ENCODE results near the gene ITGB8.
"Not testable (repeated sequence)": the region's sequence is repeated elsewhere in the genome, so short reads cannot be mapped to it uniquely, and the experiment has no call there.

ITGB8 gene

DNA sequence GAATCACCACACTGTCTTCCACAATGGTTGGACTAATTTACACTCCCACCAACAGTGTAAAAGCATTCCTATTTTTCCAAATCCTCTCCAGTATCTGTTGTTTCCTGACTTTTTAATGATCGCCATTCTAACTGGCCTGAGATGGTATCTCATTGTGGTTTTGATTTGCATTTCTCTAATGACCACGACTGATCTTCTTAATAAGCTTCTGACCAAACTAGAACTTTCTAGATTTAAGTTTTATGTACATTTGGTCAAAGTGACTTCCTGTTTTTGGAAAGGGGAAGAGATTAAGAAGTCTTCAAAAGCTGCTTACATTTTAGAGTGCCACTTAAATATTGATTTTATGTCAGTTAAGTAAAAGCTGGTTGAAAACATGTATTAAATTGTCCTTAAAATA is 58.5 kb downstream of the ITGB8 start:
- DNase-seq: not testable (repeated sequence)

GRCh38 chr7:20393021-20393610 is 62.4 kb downstream of the ITGB8 start:
- DNase-seq: no peak

- no peak for DNase-seq
Observed at GRCh38 chr7:20393616-20394015, 62.9 kb downstream of the ITGB8 start.

DNA sequence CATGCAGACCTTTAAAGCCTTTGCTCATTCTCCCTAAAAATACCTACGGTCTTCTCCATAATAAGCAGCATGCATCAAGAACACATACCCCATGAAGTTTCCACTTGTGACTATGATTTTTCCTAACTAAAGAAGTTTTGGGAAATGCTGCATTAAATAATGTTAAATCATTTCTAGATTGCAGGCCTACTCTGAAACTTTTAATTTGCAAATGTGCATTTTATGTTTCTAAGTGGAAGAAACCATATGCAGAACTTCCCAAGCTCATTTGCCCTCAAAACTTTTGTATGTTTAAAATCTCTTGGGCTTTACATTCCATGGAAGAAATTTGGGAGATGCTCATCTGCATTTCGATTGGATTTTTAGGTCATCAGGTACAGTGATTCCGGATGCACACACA is 63.6 kb downstream of the ITGB8 start:
- DNase-seq: no peak

GRCh38 chr7:20395104-20395503 is 64.4 kb downstream of the ITGB8 start:
- no peak for DNase-seq

DNA sequence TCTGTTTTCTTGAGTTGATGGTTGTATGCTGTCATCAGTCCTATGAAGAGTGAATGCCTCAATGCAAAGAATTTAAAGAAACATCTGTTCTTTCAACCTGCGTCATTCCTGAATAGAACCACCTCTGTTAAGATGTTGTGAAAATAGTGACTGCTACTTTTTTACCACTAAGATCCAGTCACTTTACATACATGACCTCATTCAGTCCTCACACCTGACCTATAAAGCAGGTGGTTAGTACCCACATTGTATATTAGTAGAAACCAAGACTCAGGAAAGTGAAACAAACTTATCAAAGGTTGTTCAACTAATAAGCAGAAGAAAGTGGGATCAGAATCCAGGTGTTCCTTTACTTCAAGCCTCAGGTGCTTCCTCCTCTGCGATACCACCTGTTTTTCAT is 64.8 kb downstream of the ITGB8 start:
- no peak for DNase-seq

- DNase-seq: no peak
Observed at GRCh38 chr7:20399521-20399920, 68.8 kb downstream of the ITGB8 start.

DNA sequence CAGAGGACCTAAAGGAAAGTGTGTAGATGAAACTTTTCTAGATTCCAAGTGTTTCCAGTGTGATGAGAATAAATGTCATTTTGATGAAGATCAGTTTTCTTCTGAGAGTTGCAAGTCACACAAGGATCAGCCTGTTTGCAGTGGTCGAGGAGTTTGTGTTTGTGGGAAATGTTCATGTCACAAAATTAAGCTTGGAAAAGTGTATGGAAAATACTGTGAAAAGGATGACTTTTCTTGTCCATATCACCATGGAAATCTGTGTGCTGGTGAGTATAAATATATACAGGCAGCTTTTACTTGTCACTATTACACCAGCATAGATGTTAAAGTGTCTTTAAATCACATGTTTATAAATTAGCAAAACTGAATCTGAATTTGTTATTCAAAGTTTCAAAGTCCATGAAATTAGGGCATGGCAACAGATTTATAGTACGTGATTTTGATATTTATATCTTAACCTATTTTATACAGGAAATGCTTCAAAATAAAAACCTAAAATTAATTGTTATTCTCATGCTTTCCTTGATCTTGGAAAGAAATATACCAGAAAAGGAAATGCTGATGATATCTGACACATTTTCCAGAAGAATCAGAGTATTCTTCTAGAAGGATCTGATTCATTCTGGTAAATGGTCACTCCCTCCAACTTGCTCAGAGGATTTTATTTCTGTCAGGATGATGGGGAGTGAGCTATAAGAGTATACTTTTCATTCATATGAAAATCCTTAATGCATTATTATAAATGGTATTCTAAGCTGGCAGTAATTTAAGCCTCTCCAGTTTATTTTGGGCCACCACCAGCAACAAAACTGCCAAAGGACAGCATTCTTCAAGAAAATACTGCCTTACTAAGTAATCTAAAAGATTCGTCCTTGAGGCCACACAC is 71.4 kb downstream of the ITGB8 start:
- DNase-seq: no peak

DNA sequence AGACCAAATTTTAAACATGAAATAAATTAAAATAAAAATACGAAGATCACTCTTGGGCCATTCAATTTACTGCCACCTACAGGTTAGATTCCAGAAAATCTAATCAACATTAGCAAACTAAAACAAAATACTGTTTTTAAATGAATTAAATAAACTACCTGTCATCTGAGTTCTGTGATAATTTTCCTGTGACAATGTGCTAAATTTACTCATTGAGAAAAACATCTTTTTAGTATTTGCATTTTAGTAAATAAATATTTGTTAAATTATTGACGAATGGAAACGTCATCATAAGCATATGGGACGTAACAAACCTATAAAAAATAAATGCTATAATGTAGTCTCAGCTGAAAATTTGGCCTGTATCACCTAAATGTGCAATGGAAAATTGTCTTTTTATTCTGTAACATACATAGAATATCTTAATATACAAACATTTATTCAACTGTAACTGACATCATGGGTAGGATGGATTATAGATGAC is 72.1 kb downstream of the ITGB8 start:
- peak in 1 of 2 experiments; percentile 16 for DNase-seq

- no peak for DNase-seq
Observed at GRCh38 chr7:20403331-20403730, 72.6 kb downstream of the ITGB8 start.

DNA sequence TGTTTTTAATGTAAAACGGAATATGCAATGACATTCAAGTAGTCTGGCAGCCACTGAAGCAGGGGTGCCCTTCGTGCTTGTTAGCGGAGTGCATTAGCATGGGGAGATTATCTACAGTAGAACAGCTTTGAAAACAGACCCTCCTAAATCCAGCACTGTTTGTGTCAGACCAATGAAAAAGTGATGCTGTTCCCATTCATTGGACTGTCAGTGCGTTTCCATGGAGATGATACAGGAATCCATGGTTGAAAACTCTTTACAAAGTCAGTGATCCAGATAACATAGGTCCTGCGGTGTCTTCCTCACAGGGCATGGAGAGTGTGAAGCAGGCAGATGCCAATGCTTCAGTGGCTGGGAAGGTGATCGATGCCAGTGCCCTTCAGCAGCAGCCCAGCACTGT is 73.6 kb downstream of the ITGB8 start:
- DNase-seq: no peak

DNA sequence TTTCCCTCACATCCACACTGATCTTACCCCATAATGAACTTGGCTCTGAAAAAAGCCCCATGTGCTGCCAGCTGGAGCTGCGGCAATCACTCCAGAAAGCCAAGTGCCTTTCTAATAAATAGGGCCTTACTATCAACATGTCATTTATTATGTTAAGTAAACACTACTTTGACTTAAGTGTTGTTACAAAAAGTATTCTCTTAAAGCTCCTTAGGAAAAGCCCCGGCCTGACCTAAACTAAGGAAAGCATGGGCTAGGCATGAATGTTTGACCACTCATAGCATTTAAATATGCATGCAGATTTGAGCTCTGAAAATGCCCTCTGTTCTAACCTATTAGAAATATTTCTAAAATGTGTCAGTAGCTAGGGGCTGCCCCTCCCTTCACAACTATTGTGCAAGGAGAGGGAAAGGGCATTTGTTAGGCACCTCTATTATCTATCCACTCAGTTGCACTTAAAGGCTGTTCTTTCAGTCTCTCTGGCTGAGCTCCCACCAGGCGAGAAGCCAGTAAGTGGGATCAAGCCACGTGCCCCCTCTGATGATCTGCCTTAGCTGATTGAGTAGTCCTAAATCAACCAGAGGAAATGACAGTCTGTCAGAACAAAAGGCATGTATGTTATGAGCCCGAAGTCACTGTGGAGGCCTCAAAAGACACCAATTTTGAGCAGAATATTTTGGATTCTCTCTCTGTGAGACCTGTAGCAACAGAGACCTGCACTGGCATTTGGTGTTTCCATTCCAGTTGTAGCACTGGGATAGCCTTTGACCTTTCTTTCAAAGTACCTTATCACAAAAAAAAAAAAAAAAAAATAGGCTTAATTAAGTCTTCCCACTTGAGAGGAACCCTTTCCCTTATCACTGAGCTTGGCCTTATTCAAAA is 77.1 kb downstream of the ITGB8 start:
- DNase-seq: no peak

DNA sequence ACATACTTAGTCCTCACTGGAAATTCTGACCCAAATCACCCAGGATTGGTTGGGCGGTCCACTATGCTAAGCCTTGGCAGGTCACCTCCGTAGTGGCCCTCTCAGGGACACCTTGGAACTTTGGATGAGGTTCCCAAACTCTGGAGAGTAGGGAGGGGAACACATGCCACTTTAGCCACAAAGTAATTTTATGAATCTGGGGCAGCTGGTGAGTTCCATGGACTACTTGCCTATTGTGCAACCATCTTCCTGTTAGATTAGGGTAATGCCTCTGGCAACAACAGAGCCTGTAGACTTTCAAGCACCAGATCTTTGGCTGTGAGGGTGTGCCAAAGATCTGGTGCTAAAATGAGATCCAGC is 77.7 kb downstream of the ITGB8 start:
- DNase-seq: no peak

- no peak for DNase-seq
Observed at GRCh38 chr7:20409961-20410360, 79.3 kb downstream of the ITGB8 start.

DNA sequence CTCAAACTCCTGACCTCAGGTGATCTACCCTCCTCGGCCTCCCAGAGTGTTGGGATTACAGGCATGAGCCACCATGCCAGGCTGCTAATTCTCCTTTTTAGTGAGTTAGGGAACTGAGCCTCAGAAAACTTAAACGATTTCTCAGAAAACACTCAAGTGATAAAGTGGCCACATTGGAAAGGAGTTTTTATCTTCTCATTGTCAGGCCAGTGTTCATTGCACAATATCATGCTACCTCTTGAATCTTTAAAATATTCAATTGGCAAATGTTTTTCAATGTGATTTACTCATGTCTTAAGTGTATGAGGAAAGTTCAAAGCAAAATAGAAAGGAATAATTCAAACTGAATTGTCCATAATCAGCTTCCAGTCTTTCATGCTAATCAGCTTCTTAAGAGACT is 80.7 kb downstream of the ITGB8 start:
- DNase-seq: no peak

GRCh38 chr7:20412032-20412431 is 81.3 kb downstream of the ITGB8 start:
- no peak for DNase-seq

DNA sequence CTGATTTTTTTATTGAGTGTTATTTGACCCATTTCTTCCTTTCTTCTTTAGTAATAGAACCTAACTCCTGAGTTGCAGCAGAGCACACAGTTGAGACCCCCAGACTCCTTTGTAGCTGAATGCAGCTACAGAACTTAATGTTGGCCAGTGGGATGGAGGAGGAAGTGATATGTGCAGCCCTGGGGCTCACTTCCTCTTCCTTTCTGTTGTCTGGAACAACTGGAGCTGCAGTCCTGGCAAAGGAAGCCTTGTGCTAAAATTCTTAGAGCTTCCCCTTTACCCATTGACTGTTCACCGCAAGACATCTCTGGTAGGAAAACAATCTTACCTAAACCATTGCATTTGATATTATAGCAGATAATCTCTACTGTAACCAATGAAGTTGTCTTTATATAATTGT is 86.6 kb downstream of the ITGB8 start:
- no peak for DNase-seq

GRCh38 chr7:20417675-20418382 is 87.1 kb downstream of the ITGB8 start:
- DNase-seq: no peak

DNA sequence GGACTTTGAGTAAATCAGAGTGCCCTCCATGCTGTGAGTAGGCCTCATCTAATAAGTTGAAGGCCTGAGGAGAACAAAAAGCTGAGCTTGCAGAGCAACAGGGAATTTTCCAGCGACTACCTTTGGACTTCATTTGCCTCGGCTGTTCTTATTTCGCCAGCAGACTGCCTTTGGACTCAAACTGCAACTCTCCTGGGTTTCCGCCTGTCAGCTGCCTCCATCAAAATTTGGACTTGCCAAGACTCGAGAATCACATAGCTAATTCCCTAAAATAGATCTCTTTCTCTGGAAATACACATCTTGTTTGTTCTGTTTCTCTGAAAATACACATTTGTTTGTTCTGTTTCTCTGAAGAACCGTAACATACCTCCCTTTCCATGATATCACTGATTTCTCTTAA is 93.8 kb downstream of the ITGB8 start:
- no peak for DNase-seq

DNA sequence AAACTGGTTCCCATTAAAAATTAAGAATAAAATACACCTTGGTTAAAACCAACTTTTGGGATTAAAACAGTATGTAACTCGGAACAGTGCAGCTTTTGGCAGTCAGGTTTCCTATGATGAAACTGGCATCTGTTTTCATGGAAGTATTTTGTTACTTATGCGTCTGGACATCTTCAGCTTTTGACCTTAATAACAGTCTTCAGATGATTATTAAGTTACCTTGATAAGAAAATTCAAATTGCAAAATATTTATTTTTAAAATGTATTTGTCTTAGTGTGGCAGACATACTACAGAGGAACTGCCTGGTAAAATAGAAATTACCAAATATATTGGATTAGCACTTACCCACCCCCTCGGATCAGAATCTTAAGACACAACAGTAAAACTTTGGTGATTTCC is 100.0 kb downstream of the ITGB8 start:
- DNase-seq: no peak

DNA sequence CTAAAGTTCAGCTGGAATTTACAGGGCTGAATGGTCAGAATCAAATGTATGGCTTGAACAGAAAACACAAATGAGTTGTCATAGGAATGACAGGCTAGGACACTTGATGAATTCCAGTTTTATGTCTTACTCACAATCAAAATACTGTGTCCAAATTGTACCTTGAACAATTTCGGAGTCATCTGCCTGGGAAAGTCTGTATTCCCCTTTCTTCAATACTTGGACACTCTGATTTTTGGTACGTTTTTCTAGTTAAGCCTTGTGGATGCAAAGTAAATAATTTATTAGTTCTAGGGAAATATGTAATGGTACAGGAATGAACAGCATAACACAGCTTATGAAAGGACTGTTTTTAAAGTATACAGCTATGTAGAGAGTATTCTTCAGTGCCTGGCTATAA is 100.4 kb downstream of the ITGB8 start:
- DNase-seq: no peak

DNA sequence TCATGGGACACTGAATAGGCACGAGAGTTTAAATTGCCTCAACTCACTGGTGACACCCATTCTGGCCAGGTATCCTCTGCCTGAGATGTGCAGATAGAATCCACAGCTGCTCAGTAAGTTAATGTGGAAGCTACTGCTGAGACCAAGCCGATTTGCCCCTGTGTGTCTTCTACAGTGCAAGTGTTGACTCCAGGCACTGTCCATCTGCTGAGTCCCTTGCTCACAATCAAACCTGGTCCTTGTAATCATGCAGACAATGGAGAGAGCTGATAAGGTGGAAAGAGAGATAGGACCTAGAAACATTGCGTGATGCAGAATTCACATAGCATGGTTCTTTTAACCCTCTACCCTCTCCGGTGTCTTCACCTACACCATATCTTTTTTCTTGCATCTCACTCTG is 101.4 kb downstream of the ITGB8 start:
- no peak for DNase-seq

DNA sequence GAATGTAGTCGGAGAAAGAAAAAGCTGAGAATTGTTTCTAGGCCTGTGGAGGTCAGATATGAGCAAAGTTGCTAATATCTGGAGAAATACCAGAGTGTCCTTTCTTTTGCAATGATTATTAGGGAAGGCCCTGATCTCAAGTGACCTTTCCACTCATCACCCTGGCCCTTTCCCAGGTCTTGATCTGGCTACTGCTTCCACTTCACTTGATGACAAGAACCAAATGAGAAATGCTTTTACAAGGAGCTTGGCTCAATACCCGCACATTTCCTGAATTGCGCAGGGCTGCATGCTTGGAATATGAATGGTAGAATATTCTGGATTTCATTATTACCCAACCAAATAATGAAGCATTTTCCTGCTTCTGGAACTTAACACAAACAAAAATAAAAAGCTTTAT is 104.6 kb downstream of the ITGB8 start:
- no peak for DNase-seq
